ENCODE measurements around the gene HSD17B7.
A peak's percentile ranks its signal among the peaks of the same experiment; 100 is the strongest.
"Not testable (repeated sequence)": the region's sequence is repeated elsewhere in the genome, so short reads cannot be mapped to it uniquely, and the experiment has no call there.

HSD17B7 gene

GRCh38 chr1:162794284-162794683, 3.8 kb downstream of the HSD17B7 start:
- H3K9ac ChIP-seq (ENCODE audit: insufficient read length, low read depth); DNase-seq (ENCODE audit: low read depth, low spot score); H3K4me1 ChIP-seq (ENCODE audit: insufficient read depth, insufficient read length); H3K9me3 ChIP-seq (ENCODE audit: insufficient read depth, low read length); H3K4me3 ChIP-seq (ENCODE audit: insufficient read length, low read depth); H3K27me3 ChIP-seq (ENCODE audit: insufficient read depth, insufficient read length): not testable (repeated sequence)
- H3K36me3 ChIP-seq (ENCODE audit: insufficient read depth, insufficient read length, low read length) = peaks cover 11% of the 10 kb centered on the region

DNA sequence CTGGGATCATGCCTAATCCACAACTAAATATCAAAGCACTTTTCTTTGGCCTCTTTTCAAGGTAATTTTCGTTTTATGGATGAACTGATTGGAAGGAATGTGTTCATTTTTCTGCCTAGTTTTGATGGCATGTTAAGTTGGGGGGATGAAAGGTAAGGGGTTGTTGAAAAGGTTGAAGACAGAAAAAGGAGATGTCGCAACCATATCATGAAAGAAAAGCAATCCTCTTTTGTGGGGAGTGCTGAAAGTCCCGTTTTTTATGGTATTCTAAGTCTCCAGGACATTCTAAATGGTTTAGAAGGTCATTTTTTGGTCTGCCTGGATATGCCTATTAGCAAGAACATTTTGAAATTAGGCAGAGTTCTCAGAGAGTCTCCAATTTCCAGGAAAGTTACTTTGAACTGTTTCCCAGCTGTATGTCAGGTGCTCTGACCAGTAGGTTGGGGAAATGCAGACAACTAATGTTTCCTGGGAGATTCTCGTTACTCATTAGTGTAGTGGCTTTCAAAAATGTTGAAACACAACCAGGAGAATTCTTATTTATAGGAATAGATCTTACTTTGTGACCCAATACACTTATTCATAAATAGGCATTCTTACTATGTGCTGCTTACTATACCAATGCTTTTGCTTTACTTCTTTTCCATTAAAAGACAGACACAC, 6.2 kb downstream of the HSD17B7 start:
- peaks cover 28% of the 10 kb centered on the region for H3K36me3 ChIP-seq (ENCODE audit: insufficient read depth, insufficient read length, low read length)
- not testable (repeated sequence) for DNase-seq (ENCODE audit: low read depth, low spot score); H3K4me1 ChIP-seq (ENCODE audit: insufficient read depth, insufficient read length); H3K9ac ChIP-seq (ENCODE audit: insufficient read length, low read depth); H3K4me3 ChIP-seq (ENCODE audit: insufficient read length, low read depth); H3K27me3 ChIP-seq (ENCODE audit: insufficient read depth, insufficient read length); H3K9me3 ChIP-seq (ENCODE audit: insufficient read depth, low read length)

- not testable (repeated sequence) for H3K9me3 ChIP-seq (ENCODE audit: insufficient read depth, low read length); H3K9ac ChIP-seq (ENCODE audit: insufficient read length, low read depth); H3K4me1 ChIP-seq (ENCODE audit: insufficient read depth, insufficient read length); H3K4me3 ChIP-seq (ENCODE audit: insufficient read length, low read depth); H3K27me3 ChIP-seq (ENCODE audit: insufficient read depth, insufficient read length)
- peak; percentile 68 for DNase-seq (ENCODE audit: low read depth, low spot score)
- peaks cover 35% of the 10 kb centered on the region for H3K36me3 ChIP-seq (ENCODE audit: insufficient read depth, insufficient read length, low read length)
Observed at GRCh38 chr1:162799995-162800830, 9.7 kb downstream of the HSD17B7 start.

DNA sequence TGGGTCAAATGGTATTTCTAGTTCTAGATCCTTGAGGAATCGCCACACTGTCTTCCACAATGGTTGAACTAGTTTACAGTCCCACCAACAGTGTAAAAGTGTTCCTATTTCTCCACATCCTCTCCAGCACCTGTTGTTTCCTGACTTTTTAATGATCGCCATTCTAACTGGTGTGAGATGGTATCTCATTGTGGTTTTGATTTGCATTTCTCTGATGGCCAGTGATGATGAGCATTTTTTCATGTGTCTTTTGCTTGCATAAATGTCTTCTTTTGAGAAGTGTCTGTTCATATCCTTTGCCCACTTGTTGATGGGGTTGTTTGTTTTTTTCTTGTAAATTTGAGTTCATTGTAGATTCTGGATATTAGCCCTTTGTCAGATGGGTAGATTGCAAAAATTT, 17.0 kb downstream of the HSD17B7 start:
- H3K9ac ChIP-seq (ENCODE audit: insufficient read length, low read depth); DNase-seq (ENCODE audit: low read depth, low spot score); H3K4me3 ChIP-seq (ENCODE audit: insufficient read length, low read depth): not testable (repeated sequence)

DNA sequence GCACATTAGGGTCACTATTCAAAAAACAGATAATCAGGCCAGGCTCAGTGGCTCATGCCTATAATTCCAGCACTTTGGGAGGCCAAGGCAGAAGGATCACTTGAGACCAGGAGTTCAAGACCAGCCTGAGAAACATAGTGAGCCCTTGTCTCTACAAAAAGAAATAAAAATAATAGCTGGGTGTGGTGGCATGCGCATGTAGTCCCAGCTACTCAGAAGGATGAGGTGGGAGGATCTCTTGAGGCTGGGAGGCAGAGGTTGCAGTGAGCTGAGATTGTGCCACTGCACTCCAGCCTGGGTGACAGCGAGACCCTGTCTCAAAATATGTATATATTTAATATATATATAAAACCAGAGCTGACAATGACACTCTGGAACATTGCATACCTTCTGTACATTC, 21.9 kb downstream of the HSD17B7 start:
- H3K9me3 ChIP-seq (ENCODE audit: insufficient read depth, low read length); H3K4me1 ChIP-seq (ENCODE audit: insufficient read depth, insufficient read length); H3K27me3 ChIP-seq (ENCODE audit: insufficient read depth, insufficient read length); DNase-seq (ENCODE audit: low read depth, low spot score); H3K9ac ChIP-seq (ENCODE audit: insufficient read length, low read depth); H3K36me3 ChIP-seq (ENCODE audit: insufficient read depth, insufficient read length, low read length); H3K4me3 ChIP-seq (ENCODE audit: insufficient read length, low read depth): not testable (repeated sequence)

More for the DNA sequence above, 17.0 kb downstream of the HSD17B7 start:
- H3K36me3 ChIP-seq (ENCODE audit: insufficient read depth, insufficient read length, low read length) = peaks cover 18% of the 10 kb centered on the region
- not testable (repeated sequence) for H3K4me1 ChIP-seq (ENCODE audit: insufficient read depth, insufficient read length); H3K27me3 ChIP-seq (ENCODE audit: insufficient read depth, insufficient read length); H3K9me3 ChIP-seq (ENCODE audit: insufficient read depth, low read length)

GRCh38 chr1:162818136-162818535, 27.6 kb downstream of the HSD17B7 start:
- H3K36me3 ChIP-seq (ENCODE audit: insufficient read depth, insufficient read length, low read length); H3K4me1 ChIP-seq (ENCODE audit: insufficient read depth, insufficient read length); DNase-seq (ENCODE audit: low read depth, low spot score); H3K4me3 ChIP-seq (ENCODE audit: insufficient read length, low read depth); H3K9me3 ChIP-seq (ENCODE audit: insufficient read depth, low read length); H3K9ac ChIP-seq (ENCODE audit: insufficient read length, low read depth): not testable (repeated sequence)
- H3K27me3 ChIP-seq (ENCODE audit: insufficient read depth, insufficient read length) = peaks cover 12% of the 10 kb centered on the region

- DNase-seq (ENCODE audit: low read depth, low spot score); H3K36me3 ChIP-seq (ENCODE audit: insufficient read depth, insufficient read length, low read length); H3K4me1 ChIP-seq (ENCODE audit: insufficient read depth, insufficient read length); H3K9me3 ChIP-seq (ENCODE audit: insufficient read depth, low read length); H3K4me3 ChIP-seq (ENCODE audit: insufficient read length, low read depth); H3K9ac ChIP-seq (ENCODE audit: insufficient read length, low read depth): not testable (repeated sequence)
- H3K27me3 ChIP-seq (ENCODE audit: insufficient read depth, insufficient read length) = peaks cover 17% of the 10 kb centered on the region
Observed at GRCh38 chr1:162818666-162819065, 28.2 kb downstream of the HSD17B7 start.

GRCh38 chr1:162822391-162823200, 32.1 kb downstream of the HSD17B7 start:
- DNase-seq (ENCODE audit: low read depth, low spot score) = peak; percentile 49

More at GRCh38 chr1:162822391-162823200, 32.1 kb downstream of the HSD17B7 start:
- Histone ChIP-seq H3K4me1 (ENCODE audit: insufficient read depth, insufficient read length) (no peaks in the 10 kb centered on the region), H3K36me3 (ENCODE audit: insufficient read depth, insufficient read length, low read length) (no peaks in the 10 kb centered on the region), H3K9ac (ENCODE audit: insufficient read length, low read depth) (peak overlapping the region; percentile 71), H3K4me3 (ENCODE audit: insufficient read length, low read depth) (peak overlapping the region; percentile 59), H3K9me3 (ENCODE audit: insufficient read depth, low read length) (no peaks in the 10 kb centered on the region), H3K27me3 (ENCODE audit: insufficient read depth, insufficient read length) (peaks cover 20% of the 10 kb centered on the region)
- TF ChIP-seq YY1 (IDR thresholded peaks at IDR 0.05; ENCODE audit: insufficient read depth, insufficient read length) (no peak), SUZ12 (IDR thresholded peaks at IDR 0.05; ENCODE audit: extremely low read depth, insufficient read depth, insufficient read length) (no peak), ZNF274 (IDR thresholded peaks at IDR 0.05; ENCODE audit: low read depth, low read length) (no peak)

Data from NT2/D1 (cell line).